Left lobe of liver (tissue), 2 donors: ENCODE measurements around the gene VENTX. TPM values are rescaled to one million over a fixed set of nuclear protein-coding genes. Genes with fewer than 3 reads are reported as not detected.

Source experiments
- ATAC-seq: fragments of 200-7000 bp; cut with Tn5 transposase; one replicate; pipeline ENCODE4 v1.9.1; 2020; ENCODE audit warnings: mild to moderate bottlenecking, moderate library complexity
- DNase-seq: peaks from one replicate; pipeline ENCODE4 v3.0.0-alpha.2; 2020; ENCODE audit warnings: low spot score
- total RNA-seq: library from RNA; stranded (reverse); gene quantifications from one replicate; pipeline ENCODE4 v1.2.1, GENCODE V29; 2021
- donor health status: DM: no; HTN: no; CAD: no; lungs with moderate emphysema.
- donor health status: DM: no; HTN: yes; CAD: no.

The VENTX gene
- total RNA-seq, result 0.15 TPM

- DNase-seq (no peak), ATAC-seq (no peak)
Observed at GRCh38 chr10:133237588-133238465, at the start of gene VENTX. TSS of gene VENTX (plus strand) at chr10:133237855. CDS start at chr10:133237915, 60 bp downstream.

DNA sequence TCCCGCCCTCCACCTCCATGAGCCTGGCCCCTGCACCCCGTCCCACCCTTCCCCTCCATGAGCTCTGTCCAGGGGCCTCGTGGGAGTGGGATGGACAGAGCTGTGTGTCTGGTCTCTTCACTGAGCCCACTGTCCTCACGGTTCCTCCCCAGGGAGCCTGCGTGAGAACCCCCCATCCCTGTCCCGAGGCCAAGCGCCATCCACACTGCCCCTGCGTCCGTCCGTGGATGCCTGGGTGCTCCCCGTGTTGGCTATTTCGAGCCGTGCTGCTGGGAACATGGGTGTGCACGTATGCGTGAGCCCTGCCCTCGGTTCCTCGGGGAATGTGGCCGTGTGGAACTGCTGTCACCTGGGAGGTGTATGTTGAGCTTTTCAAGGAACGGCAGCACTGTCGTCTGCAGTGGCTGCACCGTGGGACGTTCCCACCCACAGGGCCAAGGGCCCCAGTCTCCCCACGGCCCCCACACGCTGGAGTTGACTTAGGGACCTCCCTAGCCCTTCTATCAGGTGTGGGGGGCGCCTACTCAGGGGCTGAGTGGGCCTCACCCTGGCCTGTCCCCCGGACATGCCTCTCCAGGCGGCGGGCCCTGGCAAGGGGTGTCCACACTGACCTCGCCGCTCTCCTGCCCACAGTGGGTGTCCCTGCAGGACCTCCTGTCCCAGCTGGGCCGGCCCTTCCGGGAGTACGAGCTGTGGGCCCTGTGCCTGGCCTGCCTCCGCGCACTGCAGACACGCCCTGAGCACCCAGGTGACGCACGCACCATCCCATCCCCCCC lies 49.6 kb upstream of the VENTX start:
- DNase-seq (no peak), ATAC-seq (no peak)

GRCh38 chr10:133189256-133189655 lies 48.4 kb upstream of the VENTX start:
- DNase-seq (no peak), ATAC-seq (no peak)

GRCh38 chr10:133189726-133190125 lies 47.9 kb upstream of the VENTX start:
- DNase-seq, result no peak
- ATAC-seq, result no peak

- ATAC-seq (no peak), DNase-seq (no peak)
Observed at GRCh38 chr10:133190225-133190624, 47.4 kb upstream of the VENTX start.

- ATAC-seq (no peak), DNase-seq (no peak)
Observed at GRCh38 chr10:133191651-133192050, 46.0 kb upstream of the VENTX start.

GRCh38 chr10:133194151-133194550 lies 43.5 kb upstream of the VENTX start:
- DNase-seq (no peak), ATAC-seq (no peak)

DNA sequence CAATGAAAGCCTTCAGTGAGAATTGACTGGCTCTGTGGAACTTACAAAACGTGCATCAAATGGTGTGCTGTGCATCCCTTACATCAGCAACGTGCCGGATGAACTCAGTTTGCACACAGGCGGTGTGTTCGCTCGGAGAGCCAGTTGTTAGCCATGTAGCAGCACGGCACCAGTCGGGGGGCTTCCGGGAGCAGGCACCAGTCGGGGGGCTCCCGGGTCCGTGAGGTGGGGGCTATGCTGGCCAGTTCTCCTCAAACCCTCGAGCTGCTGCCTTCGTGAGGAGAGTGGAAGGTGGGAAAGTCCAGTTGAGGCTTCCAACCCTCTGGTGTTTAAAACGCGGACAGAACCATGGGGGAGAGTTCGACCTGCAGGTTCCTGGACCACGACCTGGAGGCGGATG lies 42.6 kb upstream of the VENTX start:
- ATAC-seq (no peak), DNase-seq (no peak)

- no peak for DNase-seq
Observed at GRCh38 chr10:133195611-133196010, 42.0 kb upstream of the VENTX start.

DNA sequence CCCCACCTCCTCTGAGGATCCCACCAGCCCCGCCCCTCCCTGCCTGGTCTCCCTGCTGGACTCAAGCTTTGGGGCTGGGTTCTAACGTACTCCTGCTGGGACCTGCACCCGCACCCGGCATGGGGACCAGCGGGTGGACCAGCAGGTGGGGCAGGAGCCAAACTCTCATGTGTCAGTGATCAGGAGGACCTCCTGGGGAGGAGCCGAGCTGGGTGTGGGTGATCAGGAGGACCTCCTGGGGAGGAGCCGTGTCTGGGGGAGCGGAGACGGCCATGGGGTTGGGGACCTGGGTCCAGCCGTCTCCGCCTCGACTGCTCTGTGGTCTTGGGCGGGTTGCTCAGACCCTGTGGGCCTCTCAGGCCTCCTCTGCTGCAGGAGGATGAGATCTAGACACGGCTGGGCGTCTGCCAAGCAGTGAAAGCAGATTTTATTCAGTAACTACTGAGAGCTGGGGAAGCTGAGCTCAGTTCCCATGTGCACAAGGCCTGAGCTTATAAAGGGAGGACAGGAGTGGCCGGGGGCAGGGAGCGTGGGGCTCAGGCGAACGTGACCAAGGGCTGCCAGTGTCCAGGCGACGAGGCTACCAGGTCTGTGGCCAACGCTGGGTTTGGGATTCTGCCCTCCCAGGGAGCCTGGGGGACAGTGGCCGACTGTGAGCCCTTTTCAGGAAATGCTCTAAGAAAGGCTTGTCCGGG lies 41.3 kb upstream of the VENTX start:
- no peak for DNase-seq
- no peak for ATAC-seq

More at GRCh38 chr10:133195611-133196010, 42.0 kb upstream of the VENTX start:
- no peak for ATAC-seq

GRCh38 chr10:133196936-133197758 lies 40.5 kb upstream of the VENTX start:
- no peak for DNase-seq

GRCh38 chr10:133197786-133198185 lies 39.9 kb upstream of the VENTX start:
- no peak for DNase-seq
- no peak for ATAC-seq

More at GRCh38 chr10:133196936-133197758, 40.5 kb upstream of the VENTX start:
- no peak for ATAC-seq

GRCh38 chr10:133198206-133198605 lies 39.4 kb upstream of the VENTX start:
- DNase-seq (no peak), ATAC-seq (no peak)

DNA sequence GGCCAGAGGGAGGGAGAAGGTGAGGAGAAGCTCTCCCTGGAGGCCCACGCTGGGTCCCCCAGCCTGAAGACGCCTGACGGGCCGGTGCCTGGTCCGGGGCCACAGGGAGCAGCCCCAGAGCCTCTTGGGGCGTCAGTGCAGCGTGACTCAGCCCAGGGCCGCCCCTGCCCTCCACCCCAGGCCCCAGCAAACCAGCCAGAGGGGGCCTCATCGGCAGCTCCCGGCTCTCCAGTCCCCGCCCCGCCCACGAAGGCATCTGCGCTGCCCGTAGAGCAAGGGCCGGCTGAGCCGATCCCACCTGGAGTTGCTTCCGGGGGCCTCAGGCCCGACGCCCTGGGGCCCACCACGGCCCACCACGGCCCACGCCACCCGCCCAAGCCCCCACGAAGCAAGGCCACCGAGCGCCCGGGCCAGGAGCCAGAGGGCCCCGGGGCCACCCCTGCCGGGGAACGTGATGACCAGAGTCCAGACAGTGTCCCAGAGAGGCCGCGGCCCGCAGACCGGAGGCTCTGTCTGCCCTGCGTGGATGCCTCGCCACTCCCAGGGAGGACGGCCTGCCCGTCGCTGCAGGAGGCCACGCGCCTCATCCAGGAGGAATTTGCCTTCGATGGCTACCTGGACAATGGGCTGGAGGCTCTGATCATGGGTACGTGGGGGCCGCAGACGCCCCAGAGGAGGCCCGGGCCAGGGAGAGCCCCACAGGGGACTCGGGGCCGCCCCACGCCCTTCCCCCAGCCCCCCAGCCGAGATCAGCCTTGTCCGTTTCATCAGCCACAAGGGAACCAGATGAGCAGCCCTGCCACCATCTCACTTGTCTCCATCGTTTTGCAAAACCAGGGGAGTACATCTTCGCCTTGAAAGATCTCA lies 38.8 kb upstream of the VENTX start:
- DNase-seq (no peak), ATAC-seq (no peak)

DNA sequence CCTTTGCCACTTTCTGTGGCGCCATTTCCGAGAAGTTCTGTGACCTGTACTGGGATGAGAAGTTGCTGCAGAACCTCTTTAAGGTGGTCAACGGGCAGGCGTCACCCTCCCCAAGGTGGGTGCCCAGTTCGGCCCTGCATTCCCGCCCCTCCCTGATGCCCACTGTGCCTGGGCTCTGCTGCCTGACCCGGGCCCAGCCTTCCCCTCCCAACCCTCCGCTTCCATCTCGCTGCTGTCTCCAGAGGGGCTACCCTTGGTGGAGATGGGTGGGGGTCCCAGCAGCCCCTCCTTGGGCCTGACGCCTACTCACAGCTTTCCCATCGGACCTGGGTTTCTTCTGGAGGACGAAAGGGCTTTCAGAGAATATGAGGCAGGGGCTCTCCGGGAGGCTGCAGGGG lies 38.2 kb upstream of the VENTX start:
- no peak for DNase-seq
- ATAC-seq, result no peak

DNA sequence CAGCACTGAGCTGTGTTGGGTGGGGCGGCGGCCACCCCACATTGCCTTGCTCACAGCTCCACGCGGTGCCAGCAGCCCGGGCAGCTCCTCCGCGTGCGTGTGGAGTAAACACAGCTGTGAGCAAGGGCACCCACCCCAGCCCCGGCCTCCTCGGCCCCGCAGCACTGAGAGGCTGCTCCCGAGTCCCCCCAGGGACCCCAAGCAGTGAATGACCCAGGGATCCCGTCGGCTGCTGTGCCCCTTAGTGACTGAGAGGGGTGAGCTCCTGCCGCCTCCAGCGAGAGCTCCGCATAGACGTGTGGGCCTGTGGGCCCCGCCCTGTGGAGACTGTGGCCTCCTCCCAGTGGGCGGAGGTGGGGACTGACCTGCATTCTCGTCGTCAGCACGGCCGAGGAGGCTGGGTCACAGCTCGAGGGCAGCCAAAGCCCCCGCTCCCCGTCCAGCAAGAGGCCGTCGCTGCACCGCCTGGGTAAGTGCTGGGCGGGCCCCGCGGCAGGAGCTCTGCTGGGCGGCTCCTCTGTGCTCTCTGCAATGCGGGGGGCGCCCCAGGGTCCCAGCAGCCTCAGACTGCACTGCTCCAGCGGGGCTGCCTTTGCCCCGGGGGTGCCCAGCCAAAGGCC lies 37.6 kb upstream of the VENTX start:
- ATAC-seq (no peak), DNase-seq (no peak)

GRCh38 chr10:133200621-133201031 lies 37.0 kb upstream of the VENTX start:
- ATAC-seq (no peak), DNase-seq (no peak)

DNA sequence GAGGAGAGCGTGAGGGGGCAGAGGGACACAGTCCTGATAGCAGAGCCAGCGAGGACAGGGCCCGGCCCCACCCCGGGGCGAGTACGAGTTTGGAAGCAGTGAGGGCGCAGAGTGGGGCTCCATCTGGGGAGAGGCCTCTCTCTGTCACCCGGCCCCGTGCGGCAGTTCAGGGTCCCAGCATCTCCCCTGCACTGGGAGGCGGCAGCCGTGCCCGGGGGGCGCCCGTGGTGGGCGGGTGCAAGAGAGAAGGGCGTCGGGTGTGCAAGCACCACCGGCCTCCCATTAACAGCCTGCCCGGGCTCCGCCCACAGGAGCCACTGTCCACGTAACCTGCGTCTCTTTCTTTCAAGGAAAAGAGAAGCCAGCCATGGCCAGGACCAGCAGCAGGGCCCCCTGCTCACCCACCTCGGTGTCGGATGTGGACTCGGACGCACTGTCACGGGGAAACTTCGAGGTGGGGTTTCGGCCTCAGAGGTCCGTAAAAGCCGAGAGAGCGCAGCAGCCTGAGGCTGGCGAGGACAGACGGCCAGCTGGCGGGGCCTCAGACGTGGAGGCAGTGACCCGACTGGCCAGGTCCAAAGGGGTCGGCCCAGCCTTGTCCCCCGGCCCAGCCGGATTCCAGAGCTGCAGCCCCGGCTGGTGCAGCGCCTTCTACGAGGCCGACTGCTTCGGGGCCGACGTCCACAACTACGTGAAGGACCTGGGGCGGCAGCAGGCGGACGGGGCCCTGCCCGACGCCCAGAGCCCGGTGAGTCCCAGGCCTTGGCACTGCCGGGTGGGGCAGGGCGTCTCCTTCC lies 36.3 kb upstream of the VENTX start:
- DNase-seq (no peak), ATAC-seq (no peak)
